Gastroesophageal sphincter (tissue), 4 donors: Measurements from ENCODE around the gene DKKL1. TPM values are rescaled to one million over a fixed set of nuclear protein-coding genes. Genes with fewer than 3 reads are reported as not detected.

Source experiments
- ATAC-seq: fragments of 150-250 bp; one replicate; pipeline ENCODE4 v1.9.1; 2016; ENCODE audit warnings: mild to moderate bottlenecking, moderate library complexity
- H3K27ac ChIP-seq, 4 donors: fragments of 200-600 bp; sonication (generic) in 3 of 4; 1 replicate in 3 of 4; 2 replicates in 1 of 4; pipeline ENCODE4 v1.5.1; 2016 to 2019
- H3K27me3 ChIP-seq: fragments of 200-600 bp; sonication (generic); one replicate; pipeline ENCODE4 v1.5.1; 2019
- H3K36me3 ChIP-seq, 2 donors: fragments of 200-600 bp; sonication (generic); one replicate each; pipeline ENCODE4 v1.5.1; 2019; ENCODE audit warnings: control low read depth in 1 of 2
- H3K4me1 ChIP-seq, 3 donors: fragments of 200-600 bp; sonication (generic); 1 replicate in 2 of 3; 2 replicates in 1 of 3; pipeline ENCODE4 v1.5.1; 2016 to 2019; ENCODE audit warnings: control low read depth in 2 of 3
- H3K4me3 ChIP-seq, 2 donors: fragments of 200-600 bp; sonication (generic); one replicate each; pipeline ENCODE4 v1.5.1; 2019; ENCODE audit warnings: mild to moderate bottlenecking in 1 of 2, moderate library complexity in 1 of 2
- H3K9me3 ChIP-seq, 3 donors: fragments of 200-600 bp; sonication (generic); one replicate each; pipeline ENCODE4 v1.5.1; 2017 to 2019; ENCODE audit warnings: control low read depth in 2 of 3
- EP300 ChIP-seq: sonication (generic); formaldehyde crosslinking; IDR thresholded peaks from one replicate; pipeline ENCODE4 v1.6.1; 2017; ENCODE audit warnings: antibody characterized with exemption, mild to moderate bottlenecking
- POLR2A ChIP-seq, 2 donors: fragments of 450-650 bp; IDR thresholded peaks; one replicate each; pipeline ENCODE4 v1.6.1; 2017; ENCODE audit warnings: antibody characterized with exemption in 2 of 2, mild to moderate bottlenecking in 2 of 2, moderate library complexity in 1 of 2
- POLR2AphosphoS5 ChIP-seq: sonication (generic); formaldehyde crosslinking; IDR thresholded peaks from one replicate; pipeline ENCODE4 v1.6.1; 2017; ENCODE audit warnings: antibody characterized with exemption
- WGBS, 2 donors: methylation state at CpG; one replicate each; pipeline ENCODE4 v1.1.5; 2018; ENCODE audit warnings: low coverage in 1 of 2; 5-methylcytosine and 5-hydroxymethylcytosine counted together
- total RNA-seq, 4 donors: library from RNA; depleted of rRNA; stranded (reverse); fragments of >200 nt; gene quantifications; one replicate each; pipeline ENCODE4 v1.1.0, GENCODE V29; 2016
- TF ChIP-seq, protein P1 (sequence below), 4 experiments: fragments of 200-600 bp in 2 of 4; fragments of 450-650 bp in 2 of 4; sonication (generic) in 1 of 4; IDR thresholded peaks; one replicate each; pipeline ENCODE4 v1.5.1; 2017 to 2019; ENCODE audit warnings: antibody characterized with exemption in 4 of 4, mild to moderate bottlenecking in 2 of 4, moderate library complexity in 2 of 4

The DKKL1 gene
- total RNA-seq, 4 donors from 2014 or later: not detected

DNA sequence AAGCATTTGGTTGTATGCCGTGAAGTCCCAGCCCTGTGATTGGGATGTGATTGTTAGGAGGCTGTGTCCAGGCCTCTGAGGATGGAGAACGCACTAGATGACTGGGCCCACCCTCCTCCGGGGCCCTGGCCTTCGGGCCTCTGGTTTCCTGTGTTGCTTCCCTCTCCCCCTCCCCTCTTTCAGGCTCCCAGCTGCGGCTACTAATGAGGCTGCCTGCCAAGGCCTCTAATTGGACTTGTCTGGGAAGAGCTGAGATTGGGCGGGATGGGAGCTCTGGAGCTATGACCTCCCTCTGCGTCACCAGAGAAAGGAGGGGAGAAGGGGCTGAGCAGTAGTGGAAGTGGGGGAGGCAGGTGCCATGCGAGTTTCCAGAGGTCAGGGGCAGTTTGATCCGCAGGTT, 49.7 kb downstream of the DKKL1 start:
- TF ChIP-seq POLR2AphosphoS5 (no peak), POLR2A (IDR thresholded peaks at IDR 0.05) (no peak), EP300 (no peak)
- TF ChIP-seq, protein P1, sequence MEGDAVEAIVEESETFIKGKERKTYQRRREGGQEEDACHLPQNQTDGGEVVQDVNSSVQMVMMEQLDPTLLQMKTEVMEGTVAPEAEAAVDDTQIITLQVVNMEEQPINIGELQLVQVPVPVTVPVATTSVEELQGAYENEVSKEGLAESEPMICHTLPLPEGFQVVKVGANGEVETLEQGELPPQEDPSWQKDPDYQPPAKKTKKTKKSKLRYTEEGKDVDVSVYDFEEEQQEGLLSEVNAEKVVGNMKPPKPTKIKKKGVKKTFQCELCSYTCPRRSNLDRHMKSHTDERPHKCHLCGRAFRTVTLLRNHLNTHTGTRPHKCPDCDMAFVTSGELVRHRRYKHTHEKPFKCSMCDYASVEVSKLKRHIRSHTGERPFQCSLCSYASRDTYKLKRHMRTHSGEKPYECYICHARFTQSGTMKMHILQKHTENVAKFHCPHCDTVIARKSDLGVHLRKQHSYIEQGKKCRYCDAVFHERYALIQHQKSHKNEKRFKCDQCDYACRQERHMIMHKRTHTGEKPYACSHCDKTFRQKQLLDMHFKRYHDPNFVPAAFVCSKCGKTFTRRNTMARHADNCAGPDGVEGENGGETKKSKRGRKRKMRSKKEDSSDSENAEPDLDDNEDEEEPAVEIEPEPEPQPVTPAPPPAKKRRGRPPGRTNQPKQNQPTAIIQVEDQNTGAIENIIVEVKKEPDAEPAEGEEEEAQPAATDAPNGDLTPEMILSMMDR (IDR thresholded peaks at IDR 0.05): no peak
- no peak for ATAC-seq
- H3K27me3 ChIP-seq: peaks cover 66% of the 10 kb centered on the region

DNA sequence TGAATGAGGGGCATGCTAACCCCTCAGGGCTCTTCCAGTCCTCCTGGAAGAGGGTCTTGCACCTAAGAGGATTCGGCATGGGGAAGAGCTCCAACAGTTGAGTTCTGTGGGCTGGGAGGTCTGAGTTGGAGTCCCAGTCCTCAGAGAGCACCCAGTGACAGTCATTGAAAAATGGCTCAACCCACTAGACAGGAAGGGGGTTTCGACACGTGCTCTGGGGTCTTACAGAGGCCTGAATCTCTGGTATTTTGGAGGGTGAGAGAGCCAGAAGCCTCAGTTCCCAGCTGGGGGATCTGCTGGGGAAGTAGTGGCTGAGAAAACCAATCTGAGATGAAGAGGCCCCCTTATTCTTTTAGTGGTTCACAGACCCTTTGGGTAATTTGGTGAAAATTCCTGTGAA, 50.6 kb downstream of the DKKL1 start:
- H3K36me3 ChIP-seq: no peaks in the 10 kb centered on the region
- H3K4me1 ChIP-seq: no peaks in the 10 kb centered on the region
- no peaks in the 10 kb centered on the region for H3K9me3 ChIP-seq
- TF ChIP-seq, protein P1 (IDR thresholded peaks at IDR 0.05): no peak
- TF ChIP-seq EP300 (no peak), POLR2AphosphoS5 (no peak), POLR2A (IDR thresholded peaks at IDR 0.05) (no peak)
- H3K4me3 ChIP-seq: no peak overlapping the region
- peaks cover 67% of the 10 kb centered on the region for H3K27me3 ChIP-seq
- WGBS, 2 donors: 88 to 90% methylated on average over 2 to 3 of the region's 3 CpGs
- H3K27ac ChIP-seq: no peak overlapping the region
- no peak for ATAC-seq

More for the DNA sequence above, 49.7 kb downstream of the DKKL1 start:
- WGBS, 2 donors: 70% methylated on average over 2 of the region's 9 CpGs; no CpG with 5 or more reads in 1 of the 2 donors
- no peaks in the 10 kb centered on the region for H3K9me3 ChIP-seq
- no peak overlapping the region for H3K27ac ChIP-seq
- no peaks in the 10 kb centered on the region for H3K36me3 ChIP-seq
- no peak overlapping the region for H3K4me3 ChIP-seq
- no peaks in the 10 kb centered on the region for H3K4me1 ChIP-seq

DNA sequence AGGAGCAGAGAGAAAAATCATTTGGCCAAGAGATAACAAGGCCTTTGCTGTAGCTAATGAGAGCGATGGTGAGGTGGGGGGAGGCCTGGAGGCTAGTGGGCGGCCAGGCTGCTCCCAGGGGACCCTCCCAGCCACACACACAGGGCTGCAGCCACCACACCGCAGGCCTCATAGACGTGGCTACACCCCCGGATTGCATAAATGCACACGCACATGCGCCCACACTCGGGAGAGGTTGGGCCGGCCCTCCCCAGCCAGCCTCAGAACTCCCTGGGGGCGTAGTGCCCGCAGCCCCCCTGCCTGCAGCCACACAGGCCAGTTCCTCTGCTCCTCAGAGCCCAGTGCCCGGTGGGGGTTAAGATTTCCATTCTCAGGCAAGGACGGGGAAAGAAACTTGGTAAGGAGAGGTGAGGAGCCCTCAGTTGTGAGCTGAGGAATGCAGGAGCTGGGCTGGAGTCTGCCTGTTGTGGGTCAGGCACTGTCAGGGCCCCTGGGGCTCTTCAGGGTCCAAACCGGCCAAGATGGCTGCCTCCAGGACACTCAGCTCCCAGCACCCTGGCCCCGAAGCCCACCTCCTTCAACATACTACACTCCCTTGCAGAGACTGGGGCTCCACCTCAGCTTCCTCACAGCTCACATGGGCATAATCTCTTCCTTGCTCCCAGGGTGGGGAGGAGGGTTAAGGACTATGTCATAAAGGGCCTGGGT, 51.6 kb downstream of the DKKL1 start:
- Histone ChIP-seq H3K27ac (no peak overlapping the region), H3K4me1 (no peaks in the 10 kb centered on the region), H3K36me3 (no peaks in the 10 kb centered on the region), H3K4me3 (no peak overlapping the region), H3K9me3 (no peaks in the 10 kb centered on the region), H3K27me3 (peaks cover 71% of the 10 kb centered on the region)
- no peak for ATAC-seq
- 80% methylated on average over 1 of the region's 15 CpGs; no CpG with 5 or more reads in 1 of the 2 donors for WGBS, 2 donors
- TF ChIP-seq, protein P1 (IDR thresholded peaks at IDR 0.05): no peak
- TF ChIP-seq POLR2AphosphoS5: no peak
- TF ChIP-seq POLR2A (IDR thresholded peaks at IDR 0.05): no peak
- no peak for TF ChIP-seq EP300

DNA sequence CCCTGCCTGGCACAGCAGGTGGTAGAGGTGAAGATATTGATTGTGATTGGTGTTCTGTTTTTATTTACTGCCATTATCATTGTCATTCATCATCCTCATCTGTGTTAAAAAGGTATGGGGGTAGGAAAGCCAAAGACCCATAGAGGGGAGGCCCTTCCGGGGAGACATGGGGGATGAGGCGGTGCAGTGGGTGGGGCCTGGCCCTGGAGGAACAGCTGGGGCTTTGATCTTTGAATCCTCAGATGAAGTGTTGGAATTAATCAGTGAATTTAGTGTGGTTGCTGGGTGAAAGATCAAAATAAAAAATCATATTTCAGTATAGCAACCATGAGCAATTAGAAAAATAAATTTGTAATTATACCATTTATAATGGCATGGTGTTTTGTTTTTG, 52.1 kb downstream of the DKKL1 start:
- no peak for ATAC-seq
- H3K9me3 ChIP-seq: no peaks in the 10 kb centered on the region
- WGBS, 2 donors: 71 to 83% methylated on average over 1 to 2 of the region's 2 CpGs
- no peak overlapping the region for H3K27ac ChIP-seq
- peaks cover 0 to 3% (median 0%) of the 10 kb centered on the region in 3 donors for H3K4me1 ChIP-seq
- no peaks in the 10 kb centered on the region for H3K36me3 ChIP-seq
- H3K27me3 ChIP-seq: peaks cover 77% of the 10 kb centered on the region
- H3K4me3 ChIP-seq: no peak overlapping the region
- TF ChIP-seq, protein P1 (IDR thresholded peaks at IDR 0.05): no peak
- TF ChIP-seq EP300 (no peak), POLR2AphosphoS5 (no peak), POLR2A (IDR thresholded peaks at IDR 0.05) (no peak)

DNA sequence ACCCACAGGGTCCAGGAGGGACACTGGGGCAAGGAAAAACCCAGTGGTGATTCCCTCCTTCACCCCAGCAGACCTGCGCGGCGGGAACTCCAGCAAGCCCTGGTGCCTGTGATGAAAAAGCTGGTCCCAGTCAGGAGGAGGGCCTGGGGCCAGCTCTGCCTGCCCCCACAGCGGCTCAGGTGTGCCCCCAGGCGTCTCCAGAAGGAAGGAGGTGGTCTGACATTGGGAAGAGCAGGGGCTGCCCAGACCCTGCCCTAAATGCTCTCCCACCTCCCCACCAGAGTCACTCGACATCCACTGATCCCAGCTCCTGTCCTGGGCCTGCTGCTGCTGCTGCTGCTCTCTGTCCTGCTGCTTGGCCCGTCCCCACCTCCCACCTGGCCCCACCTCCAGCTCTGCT, 53.4 kb downstream of the DKKL1 start:
- Histone ChIP-seq H3K9me3 (no peaks in the 10 kb centered on the region), H3K4me1 (peaks cover 0 to 16% (median 9%) of the 10 kb centered on the region in 3 donors), H3K27me3 (peaks cover 90% of the 10 kb centered on the region), H3K4me3 (no peak overlapping the region), H3K27ac (no peak overlapping the region), H3K36me3 (no peaks in the 10 kb centered on the region)
- TF ChIP-seq, protein P1 (IDR thresholded peaks at IDR 0.05): no peak
- TF ChIP-seq POLR2AphosphoS5 (no peak), EP300 (no peak), POLR2A (IDR thresholded peaks at IDR 0.05) (no peak)
- 50% methylated on average over 1 of the region's 7 CpGs; no CpG with 5 or more reads in 1 of the 2 donors for WGBS, 2 donors
- ATAC-seq: no peak
